ENCODE measurements around the gene TNRC6B.
"Not testable (repeated sequence)": the region's sequence is repeated elsewhere in the genome, so short reads cannot be mapped to it uniquely, and the experiment has no call there.

The TNRC6B gene

DNA sequence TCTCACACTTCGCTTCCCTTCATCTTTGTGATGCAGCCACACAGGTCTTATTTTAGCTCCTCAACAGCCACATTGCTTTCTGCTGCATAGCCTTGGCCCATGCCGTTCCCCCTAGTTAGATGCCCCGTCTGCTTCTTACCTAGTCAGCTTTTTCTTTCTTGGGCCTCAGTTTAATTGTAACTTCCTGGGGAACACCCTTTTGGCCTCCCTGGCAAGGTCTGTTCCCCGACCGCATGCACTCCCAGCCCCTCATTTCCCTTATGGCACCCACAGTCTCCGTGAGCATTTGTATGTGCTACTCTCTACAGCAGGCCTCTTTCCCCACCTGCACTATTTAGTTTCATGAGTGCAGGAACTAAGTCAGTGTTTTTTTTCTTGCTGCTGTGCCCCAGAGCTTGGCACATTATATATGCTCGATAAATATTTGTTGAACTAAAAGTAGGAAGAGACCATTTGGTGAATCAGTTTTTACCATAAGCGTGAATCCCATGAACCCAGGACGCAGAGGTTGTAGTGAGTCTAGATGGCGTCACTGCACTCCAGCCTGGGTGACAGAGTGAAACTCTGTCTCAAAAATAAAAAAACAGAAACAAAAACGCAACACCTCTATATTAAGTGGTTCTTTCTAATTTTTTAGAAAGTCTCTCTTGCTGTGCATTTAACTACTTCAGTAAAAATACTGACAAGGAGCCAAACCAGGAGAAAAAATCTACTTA is 38.5 kb downstream of the TNRC6B start:
- peak; percentile 45 for DNase-seq

DNA sequence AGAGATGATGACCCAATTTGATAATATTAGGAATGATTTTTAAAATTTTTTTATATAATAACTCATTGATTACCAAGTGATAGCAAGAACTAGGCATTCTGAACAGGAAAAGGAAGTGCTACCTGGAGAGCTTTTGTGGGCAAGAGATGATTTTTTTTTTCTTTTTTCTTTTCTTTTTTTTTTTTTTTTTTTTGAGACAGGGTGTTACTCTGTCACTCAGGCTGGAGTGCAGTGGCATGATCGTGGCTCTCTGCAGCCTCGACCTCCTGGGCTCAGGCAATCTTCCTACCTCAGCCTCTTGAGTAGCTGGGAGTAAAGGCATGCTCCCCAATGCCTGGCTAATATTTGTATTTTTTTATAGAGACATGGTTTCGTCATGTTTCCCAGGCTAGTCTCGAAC is 40.4 kb downstream of the TNRC6B start:
- no peak for DNase-seq

DNA sequence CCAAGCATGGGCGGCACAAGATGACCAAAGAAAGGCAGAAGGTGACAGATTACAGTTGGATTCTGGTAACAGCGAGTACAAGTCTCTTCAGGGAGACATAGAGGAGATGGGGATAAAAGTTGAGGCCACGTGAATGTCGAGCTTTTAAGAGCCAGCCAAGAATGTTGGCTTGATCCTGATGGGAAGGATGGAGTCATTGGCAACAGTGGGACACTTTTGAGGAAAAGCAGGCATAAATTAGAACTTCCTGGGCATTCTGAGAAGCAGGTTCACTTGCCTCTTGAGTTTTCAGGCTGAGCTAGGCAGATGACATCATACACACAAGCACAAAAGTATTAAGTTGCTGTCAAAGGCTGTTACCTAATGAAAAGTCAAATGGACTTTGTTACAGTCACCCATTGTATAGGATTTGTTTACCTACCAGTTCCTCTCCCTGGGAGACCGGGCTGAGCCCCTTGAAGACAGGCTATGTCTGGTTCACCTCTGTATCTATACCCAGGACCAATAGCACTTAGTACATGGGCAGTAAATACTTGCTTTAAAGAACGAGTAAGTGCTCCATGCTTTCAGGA is 41.1 kb downstream of the TNRC6B start:
- DNase-seq, result no peak

- DNase-seq, result no peak
Measured at GRCh38 chr22:40220316-40221054, 42.8 kb downstream of the TNRC6B start.

DNA sequence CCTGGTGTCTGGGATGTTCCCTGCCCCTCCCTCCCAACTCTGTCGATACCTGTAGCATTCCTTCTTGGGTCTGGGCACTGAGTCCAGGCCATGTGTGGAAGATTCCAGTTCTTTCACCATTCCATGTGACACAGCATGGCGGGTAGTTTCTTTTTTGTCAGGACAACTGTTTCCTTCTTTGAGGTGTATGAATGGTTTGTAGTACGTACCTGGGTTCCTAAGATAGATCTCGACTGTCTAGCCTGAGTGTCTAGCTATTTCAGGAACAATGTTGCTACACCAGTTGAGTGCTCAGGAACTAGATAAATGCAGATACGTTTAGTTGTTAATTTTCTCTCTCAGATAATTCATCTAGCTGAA is 43.3 kb downstream of the TNRC6B start:
- DNase-seq, result no peak

- DNase-seq, result not testable (repeated sequence)
Measured at GRCh38 chr22:40222979-40223378, 45.3 kb downstream of the TNRC6B start.

GRCh38 chr22:40224702-40225101 is 47.0 kb downstream of the TNRC6B start:
- peak; percentile 75 for DNase-seq

GRCh38 chr22:40226620-40227019 is 48.9 kb downstream of the TNRC6B start:
- no peak for DNase-seq

- no peak for DNase-seq
Measured at GRCh38 chr22:40231618-40232313, 54.0 kb downstream of the TNRC6B start.

GRCh38 chr22:40232624-40233023 is 54.9 kb downstream of the TNRC6B start:
- no peak for DNase-seq

DNA sequence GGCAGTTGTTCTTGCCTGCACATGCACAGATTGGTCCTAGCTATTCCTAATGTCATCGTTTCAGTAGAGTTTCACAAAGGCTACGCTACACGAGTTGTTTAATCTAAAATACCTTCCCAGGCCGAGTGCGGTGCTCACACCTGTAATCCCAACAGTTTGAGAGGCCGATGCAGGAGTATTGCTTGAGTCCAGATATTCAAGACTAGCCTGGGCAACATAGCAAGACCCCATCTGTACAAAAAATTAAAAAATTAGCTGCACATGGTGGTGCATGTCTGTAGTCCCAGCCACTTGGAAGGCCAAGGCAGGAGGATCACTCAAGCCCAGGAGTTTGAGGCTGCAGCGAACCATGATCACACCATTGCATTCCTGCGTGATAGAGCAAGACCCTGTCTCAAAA is 56.2 kb downstream of the TNRC6B start:
- no peak for DNase-seq

DNA sequence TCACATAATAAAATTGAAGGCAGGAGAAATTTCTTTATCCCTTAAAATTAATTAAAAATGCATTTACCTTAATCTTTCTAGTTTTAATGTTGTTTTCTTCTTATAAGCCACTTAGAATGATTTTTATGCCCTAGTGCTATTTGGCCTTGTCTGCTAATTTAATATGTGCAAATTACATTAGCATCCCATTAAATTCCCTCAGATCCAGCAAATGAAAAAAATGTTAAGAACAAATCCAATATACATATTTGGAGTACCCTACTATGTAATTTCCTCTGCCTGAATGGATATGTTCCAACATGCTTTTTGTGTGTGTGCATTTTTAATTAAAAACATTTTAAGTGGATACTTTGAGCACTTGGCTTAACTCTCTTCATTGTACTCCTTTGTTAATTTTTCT is 56.9 kb downstream of the TNRC6B start:
- DNase-seq, result no peak

- DNase-seq, result no peak
Measured at GRCh38 chr22:40235308-40235707, 57.6 kb downstream of the TNRC6B start.

- no peak for DNase-seq
Measured at GRCh38 chr22:40236131-40236665, 58.5 kb downstream of the TNRC6B start.

GRCh38 chr22:40237241-40237640 is 59.5 kb downstream of the TNRC6B start:
- DNase-seq, result no peak

- DNase-seq, result no peak
Measured at GRCh38 chr22:40237788-40238424, 60.2 kb downstream of the TNRC6B start.

DNA sequence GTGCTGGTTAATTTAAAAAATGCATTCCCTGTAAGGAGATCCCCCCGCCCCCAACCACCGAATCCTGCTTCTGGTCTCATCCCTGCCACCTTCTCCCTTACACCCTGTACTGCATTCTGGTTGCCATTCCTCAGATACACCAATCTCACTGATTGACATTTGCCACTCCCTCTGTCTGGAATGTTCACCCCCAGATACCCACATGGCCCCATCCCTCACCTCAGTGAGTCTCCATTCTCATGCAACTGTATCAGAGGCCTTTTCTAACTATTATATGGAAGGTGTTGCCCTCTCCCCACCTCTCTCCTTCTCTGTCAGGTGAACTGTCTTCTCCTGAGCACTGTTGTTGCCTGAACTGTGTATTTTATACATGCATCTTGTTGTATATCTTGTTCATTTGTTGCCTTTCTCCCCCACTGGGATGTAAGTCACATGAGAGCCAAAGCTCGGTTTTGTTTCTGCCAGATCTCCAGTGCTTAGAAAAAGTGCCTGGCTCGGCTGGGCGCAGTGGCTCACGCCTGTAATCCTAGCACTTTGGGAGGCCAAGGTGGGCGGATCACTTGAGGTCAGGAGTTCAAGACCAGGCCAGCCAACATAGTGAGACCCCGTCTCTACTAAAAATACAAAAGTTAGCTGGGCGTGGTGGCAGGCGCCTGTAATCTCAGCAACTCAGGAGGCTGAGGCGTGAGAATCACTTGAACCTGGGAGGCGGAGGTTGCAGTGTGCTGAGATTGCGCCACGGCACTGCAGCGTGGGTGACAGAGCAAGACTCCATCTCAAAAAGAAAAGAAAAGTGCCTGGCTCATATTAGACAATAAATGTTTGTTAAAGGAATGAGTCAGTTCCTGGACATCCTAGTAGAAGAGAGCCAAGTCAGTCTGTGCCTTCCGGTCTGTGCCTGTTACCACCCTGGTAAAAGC is 61.0 kb downstream of the TNRC6B start:
- peak; percentile 47 for DNase-seq

DNA sequence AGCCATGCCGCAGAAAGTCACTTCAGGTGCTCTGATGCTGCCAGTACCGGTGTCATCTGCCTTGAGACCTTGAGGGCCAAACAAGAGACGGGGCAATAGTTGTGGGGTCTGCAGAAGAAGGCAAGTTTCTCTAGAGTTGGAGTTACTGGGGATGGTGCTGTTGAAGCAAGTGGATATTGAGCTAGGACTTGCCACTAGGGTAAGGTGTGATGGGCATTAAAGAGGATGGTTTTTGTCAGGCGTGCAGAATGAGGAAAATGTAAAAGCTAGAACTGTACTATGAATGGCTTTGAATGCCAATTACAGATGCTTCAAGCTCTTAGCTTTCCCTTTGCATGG is 61.6 kb downstream of the TNRC6B start:
- DNase-seq, result no peak

GRCh38 chr22:40240160-40240559 is 62.4 kb downstream of the TNRC6B start:
- DNase-seq, result no peak

DNA sequence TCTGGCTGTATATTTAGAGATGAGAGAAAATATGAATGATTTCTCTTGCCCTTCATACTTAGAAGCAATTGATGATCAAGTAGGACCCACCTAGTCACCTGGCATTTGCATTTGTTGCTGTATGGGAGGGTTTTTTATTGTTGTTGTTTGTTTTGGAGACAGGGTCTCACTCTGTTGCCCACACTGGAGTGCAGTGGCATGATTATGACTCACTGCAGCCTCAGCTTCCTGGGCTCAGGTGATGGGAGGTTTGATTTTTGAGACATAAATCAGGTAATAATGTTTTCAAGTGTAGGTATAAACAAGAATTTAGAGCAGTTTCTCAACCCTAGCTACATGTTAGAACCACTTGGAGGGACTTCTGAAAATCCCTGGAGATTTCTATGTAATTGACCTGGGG is 63.0 kb downstream of the TNRC6B start:
- peak; percentile 92 for DNase-seq

- DNase-seq, result peak; percentile 87
Measured at GRCh38 chr22:40241200-40241763, 63.6 kb downstream of the TNRC6B start.

DNA sequence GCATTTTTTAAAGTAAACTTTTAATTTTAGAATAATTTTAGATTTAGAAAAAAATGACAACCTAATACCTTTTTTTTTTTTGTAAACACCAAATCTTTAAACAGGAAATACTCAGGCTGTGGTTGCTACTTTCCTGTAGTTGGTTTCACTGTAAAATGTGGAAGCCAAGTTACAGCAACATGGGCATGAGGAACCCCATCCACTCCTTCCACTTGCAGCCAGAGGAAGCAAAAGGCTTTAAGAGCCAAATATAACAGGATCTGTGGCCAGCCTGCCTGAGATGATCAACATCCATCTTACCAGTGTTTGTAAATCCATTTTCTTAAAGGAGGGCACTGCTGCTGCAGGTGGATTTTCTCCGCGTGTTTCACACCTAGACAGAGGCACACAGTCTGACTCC is 66.2 kb downstream of the TNRC6B start:
- peak; percentile 55 for DNase-seq
